Left forelimb (tissue), 1 donor: ENCODE results near the gene FCRLA.
"Not testable (repeated sequence)": the region's sequence is repeated elsewhere in the genome, so short reads cannot be mapped to it uniquely, and the experiment has no call there.

ENCODE experiments used
- DNase-seq: peaks from one replicate; pipeline ENCODE4 v3.0.0-alpha.2; 2018; ENCODE audit warnings: low spot score

The FCRLA gene, protein sequence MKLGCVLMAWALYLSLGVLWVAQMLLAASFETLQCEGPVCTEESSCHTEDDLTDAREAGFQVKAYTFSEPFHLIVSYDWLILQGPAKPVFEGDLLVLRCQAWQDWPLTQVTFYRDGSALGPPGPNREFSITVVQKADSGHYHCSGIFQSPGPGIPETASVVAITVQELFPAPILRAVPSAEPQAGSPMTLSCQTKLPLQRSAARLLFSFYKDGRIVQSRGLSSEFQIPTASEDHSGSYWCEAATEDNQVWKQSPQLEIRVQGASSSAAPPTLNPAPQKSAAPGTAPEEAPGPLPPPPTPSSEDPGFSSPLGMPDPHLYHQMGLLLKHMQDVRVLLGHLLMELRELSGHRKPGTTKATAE

DNA sequence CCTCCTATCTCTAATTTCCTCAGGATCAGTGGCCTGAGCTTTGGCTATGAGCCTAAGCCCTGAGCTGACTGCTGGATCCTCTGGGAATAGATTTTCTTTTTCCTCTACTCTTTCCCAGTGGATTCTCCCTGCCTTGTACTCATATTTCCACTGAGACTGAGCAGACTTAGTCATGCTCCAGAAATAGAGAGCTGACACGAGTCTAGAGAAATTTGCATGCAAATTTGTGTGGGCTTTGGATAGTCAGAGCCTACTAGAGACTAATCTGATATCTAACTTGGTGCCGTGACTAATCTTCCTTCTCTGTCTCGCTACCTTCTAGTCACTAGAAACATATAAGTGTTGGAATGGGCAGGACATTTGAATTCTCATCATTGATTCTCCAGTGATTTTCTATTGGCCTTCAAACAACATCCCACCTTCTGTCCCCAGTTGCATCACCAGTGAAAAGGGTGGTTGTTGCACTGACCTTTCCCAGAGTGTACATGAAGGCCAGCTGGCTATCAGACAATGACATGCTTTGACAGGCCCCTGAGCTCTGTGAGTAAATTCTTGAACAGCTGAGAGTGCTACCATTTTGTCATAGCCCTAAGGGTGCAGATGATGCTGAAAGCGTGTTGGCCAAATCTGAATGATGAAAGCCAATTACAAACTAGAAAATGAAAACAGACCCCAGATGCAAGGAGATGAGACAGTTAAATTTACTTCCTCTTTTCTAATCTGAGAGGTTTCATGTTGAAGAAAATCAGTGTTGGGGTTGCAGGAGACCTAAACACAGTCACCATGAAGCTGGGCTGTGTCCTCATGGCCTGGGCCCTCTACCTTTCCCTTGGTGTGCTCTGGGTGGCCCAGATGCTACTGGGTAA, at the start of gene FCRLA:
TSS of gene FCRLA (plus strand) at position 748 of the 866 bp plus-strand sequence. CDS start at position 784, 36 bp downstream.
- no peak for DNase-seq

DNA sequence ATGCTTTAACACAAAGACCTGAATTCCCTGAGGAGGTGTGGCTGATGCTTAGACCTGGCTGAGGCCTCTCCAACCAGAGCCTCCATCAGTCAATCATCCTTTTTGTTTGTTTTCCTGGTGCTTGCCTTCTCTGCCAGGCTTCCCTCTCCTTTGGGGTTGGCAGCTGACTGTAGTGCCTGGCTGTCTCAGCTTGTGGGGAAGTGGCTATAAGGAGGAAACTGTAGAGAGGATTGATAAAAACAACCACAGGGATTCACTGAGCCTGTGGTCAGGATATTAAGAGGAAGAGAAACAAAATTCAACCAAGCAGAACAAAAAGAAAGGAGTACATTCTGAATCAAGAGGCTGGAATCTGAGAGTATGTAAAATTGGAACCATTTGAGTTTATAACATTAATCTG, 48.5 kb upstream of the FCRLA start:
- not testable (repeated sequence) for DNase-seq

DNA sequence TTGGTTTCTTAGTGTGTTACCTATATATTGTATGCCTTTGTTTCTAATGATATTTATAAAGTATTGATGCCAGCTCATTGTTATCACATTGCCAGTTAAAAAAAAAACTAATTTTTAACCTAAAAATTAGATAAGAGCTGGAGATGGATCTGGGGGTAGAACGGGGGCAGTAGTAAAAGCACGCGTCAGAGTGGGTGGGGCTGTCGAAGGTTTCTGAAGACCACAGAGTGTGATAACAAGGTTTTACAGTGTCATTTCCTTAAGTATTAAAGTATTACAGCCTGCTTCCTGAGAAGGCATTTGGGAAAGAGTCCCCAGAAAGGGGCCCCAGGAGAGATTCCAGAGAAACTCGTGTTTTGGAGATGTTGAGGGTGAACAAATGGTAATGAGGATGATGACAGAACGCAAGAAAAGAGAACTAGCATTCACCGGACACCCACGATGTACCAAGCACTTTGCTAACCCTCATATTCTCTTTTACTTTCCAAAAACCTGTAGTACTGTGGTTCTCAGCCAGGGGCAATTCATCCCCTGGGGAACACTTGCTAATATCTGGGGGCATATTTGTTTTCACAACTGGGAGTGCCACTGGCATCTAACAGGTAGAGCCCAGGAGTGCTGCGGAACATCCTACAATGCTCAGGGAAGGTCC, 45.2 kb upstream of the FCRLA start:
- not testable (repeated sequence) for DNase-seq

DNA sequence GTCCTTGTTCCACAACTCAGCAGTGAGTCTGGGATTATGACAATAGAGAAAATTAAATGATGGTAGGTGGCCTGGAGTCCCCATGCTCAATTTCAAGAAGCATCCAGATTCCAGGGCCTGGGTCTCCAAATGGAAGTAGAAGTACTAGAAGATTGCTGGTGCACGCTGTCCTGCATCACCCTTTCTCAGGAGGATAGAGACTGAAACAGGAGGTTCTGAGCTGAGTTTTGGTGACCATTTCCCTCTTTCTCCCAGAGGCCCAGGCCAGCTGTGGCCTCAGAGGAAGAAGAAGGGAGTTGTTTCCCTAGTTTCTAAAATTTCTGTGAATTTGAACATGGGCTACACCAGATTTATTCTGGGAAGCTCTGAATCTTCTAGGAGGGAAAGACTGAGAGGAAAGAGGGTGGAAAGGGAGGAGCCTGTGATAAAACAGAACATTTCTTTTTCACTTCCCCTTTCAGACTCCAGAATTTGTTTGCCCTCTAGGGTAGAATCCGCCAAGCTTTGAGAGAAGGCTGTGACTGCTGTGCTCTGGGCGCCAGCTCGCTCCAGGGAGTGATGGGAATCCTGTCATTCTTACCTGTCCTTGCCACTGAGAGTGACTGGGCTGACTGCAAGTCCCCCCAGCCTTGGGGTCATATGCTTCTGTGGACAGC, 44.2 kb upstream of the FCRLA start, which contains the start of gene FCGR2B:
TSS of gene FCGR2B (plus strand) at position 460 of the 656 bp plus-strand sequence. CDS start at position 559, 99 bp downstream.
- not testable (repeated sequence) for DNase-seq

DNA sequence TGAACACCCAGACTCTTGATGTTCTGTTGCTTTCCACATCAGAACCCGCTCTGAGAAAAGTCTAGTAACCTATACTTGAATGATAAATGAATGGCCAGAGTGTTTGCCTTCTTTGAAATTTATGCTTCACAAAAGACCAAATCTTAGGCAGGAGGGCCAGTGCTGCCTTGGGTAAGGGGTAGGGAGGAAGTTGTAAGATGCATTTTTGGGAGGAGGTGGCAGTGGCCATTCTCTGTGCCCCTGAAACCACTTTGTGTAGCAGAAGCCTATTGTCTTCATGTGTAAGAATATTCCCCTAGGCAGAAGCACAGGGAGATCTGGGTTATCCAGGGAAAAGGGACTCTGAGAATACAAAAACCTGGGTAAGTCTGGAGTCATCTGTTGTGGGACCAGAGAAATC, 43.5 kb upstream of the FCRLA start:
- DNase-seq = not testable (repeated sequence)

DNA sequence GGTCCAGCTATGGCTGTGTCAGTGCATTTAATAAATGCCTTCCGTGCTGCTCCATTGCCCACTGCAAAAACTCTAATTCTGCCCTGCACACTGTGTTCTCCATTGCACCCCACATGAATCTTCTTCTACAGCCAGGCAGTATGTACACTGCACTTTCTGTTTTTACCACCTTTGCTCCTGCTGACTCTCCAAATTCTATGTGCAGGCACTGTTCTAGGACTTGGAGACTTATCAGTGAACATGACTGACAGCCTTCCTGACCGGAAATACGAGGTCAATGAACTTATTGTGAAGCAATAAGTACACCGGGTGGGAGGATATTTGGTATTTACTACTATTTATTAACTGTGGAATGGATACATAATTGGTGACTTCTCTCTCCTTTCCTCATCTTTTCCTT, 42.3 kb upstream of the FCRLA start:
- DNase-seq = not testable (repeated sequence)

DNA sequence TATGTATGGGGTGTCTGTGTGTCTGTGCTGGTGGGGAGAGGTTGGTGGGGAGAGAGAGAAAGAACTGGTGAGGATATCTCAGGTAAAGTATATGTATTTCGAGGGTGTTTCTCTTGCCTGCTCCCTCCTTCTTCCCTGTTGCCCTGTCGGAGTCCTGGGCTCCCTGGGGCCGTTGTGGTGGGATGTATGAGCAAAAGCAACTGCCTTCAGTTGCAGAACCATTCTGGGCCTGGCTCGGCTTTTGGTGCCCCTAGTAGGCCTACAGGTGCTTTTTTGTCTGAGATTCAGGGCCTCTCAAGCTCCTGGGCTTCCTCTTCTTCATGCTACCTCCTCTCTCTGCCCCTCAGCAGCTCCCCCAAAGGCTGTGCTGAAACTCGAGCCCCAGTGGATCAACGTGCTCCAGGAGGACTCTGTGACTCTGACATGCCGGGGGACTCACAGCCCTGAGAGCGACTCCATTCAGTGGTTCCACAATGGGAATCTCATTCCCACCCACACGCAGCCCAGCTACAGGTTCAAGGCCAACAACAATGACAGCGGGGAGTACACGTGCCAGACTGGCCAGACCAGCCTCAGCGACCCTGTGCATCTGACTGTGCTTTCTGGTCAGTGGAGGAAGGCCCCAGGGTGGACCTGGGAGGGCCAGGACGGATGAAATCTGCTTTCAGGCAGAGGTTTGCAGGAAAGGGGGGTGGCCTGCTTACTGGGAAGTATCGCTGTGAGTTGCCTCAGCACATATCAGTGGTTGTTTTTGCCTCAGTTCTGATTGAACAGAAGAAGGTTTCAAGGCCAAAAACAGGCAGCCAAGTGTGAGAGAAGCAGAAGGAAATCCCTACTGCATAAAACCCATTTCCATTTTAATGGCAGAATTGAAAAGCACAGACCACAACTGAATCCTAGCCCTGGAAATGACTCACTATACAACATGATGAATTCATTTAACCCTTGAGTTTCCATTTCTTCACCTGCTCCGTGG, 35.7 kb upstream of the FCRLA start:
- not testable (repeated sequence) for DNase-seq

DNA sequence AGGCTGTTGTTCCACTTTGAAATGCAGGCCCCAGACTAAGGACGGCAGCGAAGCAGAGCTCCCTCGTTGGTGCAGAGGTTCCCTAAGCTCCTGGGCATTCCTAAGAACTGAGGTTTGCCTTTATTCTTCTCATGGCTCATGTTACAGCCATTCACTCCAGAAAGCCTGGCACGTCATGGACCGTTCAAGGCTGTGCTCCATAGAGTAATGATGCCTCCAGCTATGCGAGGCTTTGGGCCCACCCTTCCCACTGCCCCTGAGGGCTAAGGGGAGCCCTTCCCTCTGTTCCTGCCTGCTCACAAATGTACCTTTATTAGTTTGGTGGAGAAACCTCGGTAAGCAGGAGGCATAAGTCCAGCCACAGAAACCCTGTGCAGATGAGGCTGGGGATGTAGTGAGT, 33.6 kb upstream of the FCRLA start:
- not testable (repeated sequence) for DNase-seq

DNA sequence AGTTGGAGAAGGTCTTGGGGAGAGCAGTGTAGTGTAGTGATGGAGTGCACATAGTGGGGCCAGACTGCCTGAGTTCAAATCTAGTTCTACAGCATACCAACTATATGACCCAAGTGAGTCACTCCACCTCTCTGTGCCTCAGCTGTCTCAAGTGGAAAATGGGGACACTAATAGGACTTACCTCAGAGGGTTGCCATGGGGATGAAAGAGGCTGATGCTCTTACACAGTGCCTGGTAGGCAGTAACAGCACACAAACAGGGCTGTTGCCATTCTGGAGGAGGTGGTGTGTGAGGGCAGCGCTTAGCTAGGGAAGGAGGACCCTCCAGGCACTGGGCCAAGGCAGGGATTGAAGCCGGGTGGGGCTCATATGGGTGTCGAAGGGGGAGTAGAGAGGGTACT, 32.6 kb upstream of the FCRLA start:
- DNase-seq = not testable (repeated sequence)

DNA sequence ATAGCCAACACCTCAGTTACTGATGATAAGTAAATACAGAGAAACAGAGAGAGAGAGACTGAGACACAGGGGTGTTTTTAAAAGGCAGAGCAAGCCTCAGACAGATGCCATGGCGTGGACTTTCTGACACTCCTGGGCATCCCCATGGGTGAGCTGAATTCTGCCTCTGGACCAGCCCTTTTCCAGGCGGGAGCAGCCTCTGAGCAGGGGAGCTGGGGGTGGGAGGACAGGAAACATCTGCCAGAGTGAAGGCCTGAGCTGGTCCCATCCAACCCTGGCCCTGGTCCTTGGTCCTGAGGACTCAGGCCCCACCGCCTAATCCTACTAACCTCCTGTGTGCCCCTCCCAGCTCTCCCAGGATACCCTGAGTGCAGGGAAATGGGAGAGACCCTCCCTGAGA, 32.1 kb upstream of the FCRLA start:
- DNase-seq = not testable (repeated sequence)

DNA sequence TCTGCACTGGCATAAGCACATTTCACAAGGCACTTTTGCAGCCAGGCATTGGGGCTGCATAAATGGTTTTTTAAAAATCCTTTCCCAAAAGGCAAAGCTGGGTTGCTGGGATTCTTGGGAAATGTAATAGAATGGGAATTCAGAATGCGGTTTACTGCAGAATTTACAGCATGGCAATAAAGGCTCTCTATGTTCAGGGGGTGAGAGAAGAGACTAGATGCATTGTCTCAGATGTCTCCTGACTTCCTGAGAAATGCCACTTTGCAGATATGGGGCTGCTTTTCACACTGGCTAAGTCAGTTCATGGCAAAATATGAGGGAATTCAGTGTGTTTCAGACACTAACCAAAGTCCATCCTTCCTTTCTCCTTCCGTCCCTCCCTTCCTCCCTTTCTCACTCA, 30.6 kb upstream of the FCRLA start:
- no peak for DNase-seq

DNA sequence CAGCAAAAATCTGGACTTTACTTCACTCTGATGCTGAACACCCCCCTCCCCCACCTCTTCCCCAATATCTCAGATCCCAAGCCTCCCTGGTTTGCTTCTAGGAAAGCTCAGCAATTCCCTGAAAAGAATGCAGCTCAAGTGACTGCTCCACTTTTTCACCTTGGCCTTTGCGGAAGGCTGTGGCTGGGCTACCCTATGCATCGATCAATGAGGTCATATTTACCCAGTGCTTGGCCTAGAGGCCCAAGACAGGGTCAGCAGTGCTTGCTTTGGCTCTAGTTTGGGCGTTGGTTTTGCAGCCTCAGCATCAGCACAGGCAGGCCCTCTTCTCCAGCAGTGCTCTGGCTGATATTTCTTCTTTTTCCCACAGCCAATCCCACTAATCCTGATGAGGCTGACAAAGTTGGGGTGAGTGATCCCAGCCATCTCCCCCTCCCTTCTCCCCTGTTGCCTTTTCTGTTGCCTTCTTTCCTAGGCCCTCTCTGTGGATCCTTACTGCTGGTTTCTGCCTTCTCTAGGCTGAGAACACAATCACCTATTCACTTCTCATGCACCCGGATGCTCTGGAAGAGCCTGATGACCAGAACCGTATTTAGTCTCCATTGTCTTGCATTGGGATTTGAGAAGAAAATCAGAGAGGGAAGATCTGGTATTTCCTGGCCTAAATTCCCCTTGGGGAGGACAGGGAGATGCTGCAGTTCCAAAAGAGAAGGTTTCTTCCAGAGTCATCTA, 29.9 kb upstream of the FCRLA start:
- no peak for DNase-seq

DNA sequence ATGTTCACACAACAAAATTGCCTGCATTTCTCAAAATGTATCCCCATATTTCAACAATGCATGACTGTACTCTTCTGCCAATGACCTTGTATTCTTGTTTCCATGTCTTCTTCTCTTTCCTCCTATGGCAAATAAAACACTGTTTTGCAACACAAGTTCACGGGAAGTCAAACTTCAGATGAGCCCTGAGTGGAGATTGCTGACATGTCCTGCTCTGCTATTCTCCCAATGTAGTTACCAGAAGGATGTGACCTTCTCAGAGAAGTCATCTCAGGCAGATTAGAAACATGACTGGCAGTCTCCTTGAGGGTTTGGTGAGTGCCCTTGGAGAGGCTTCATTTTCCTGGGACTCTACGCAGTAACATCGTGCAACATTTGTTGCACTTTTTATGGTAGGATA, 28.5 kb upstream of the FCRLA start:
- no peak for DNase-seq

DNA sequence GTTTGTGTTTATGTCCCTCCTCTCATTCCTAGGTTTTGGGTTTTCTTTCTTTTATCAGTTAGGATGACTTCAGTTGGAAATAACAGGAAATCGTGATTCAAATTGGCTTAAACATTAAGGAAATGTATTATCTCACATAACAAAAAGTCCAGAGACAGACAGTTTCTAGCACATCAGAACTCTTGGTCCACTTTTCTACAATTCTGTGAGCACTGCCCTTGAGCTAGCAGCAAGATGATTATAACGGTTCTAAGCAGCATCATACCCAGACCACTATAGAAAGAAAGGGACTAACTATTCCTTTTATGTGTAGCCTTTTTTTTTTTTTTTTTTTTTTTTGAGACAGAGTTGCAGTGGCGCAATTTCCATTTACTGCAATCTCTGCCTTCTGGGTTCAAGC, 25.1 kb upstream of the FCRLA start:
- DNase-seq = no peak

DNA sequence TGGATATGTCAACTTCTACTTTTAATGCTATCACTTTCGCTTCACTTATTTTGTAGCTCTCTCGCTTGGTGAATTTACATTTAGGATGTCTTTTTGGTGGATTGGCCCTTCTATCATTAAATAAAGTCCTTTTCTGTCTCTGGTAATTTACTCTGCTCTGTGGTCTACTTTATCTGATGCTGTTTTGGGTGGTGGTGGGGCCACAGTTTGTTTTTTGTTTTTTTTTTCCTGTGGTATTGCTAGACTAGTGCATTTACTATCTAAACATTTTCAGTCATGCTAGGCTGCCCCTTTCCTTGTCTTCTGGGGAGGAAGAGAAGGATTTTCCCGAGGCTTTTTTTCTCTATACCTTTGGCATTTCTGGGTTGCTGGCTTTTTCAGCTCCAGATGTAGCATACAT, 18.1 kb upstream of the FCRLA start:
- DNase-seq = no peak

DNA sequence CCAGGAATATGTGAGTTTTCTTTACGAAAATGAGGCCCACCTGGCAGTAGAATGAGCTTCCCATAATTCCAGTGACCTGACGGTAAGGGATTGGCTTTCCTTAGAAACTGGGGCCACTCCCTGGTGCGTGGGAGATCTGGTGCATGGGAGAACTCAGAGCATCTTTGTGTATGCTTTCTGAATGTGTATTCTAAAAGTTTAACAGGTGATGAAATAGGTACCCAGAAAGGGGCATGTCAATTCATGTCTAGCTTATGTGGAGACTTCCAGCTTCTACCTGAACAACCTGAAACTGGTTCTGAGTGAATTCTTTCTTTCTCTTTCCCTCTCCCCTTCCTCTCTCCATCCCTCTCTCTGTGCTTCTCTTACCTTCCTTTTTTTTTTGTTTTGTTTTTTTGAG, 15.2 kb upstream of the FCRLA start:
- no peak for DNase-seq

DNA sequence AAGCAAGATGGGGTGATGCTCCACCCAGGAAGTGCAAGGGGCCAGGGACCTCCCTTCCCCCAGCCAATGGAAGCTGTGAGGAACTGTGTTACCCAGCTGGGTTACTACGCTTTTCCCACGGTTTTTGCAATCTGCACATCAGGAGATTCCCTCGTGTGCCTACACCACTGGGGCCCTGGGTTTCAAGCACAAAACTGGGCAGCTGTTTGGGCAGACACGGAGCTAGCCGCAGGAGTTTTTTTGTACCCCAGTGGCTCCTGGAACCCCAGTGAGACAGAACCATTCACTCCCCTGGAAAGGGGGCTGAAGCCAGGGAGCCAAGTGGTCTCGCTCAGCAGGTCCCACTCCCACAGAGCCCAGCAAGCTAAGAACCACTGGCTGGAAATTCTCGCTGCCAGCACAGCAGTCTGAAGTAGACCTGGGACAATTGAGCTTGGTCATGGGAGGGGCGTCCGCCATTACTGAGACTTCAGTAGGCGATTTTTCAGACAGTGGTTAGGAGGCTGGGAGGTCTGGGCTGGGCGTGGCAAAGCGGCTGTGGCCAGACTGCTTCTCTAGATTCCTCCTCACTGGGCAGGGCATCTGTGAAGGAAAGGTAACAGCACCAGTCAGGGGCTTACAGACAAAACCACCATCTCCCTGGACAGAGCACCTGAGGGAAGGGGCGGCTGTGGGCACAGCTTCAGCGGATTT, 13.9 kb upstream of the FCRLA start:
- not testable (repeated sequence) for DNase-seq

DNA sequence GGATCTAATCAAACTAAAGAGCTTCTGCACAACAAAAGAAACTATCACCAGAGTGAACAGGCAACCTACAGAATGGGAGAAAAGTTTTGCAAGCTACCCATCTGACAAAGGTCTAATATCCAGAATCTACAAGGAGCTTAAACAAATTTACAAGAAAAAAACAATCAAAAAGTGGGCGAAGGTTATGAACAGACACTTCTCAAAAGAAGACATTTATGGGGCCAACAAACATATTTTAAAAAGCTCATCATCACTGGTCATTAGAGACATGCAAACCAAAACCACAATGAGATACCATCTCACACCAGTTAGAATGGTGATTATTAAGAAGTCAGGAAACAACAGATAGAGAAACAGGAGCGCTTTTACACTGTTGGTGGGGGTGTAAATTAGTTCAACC, 8.7 kb upstream of the FCRLA start:
- not testable (repeated sequence) for DNase-seq

DNA sequence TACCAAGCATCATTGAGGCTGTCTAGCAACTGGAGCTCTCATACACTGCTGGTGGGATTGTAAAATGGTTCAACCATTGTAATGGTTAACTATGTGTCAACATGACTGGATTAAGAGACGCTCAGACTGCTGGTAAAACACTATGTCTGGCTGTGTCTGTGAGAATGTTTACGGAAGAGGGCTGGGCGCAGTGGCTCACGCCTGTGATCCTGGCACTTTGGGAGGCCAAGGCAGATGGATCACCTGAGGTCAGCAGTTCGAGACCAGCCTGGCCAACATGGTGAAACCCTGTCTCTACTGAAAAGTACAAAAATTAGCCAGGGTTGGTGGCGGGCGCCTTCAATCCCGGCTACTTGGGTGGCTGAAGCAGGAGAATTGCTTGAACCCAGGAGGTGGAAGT, 4.8 kb upstream of the FCRLA start:
- DNase-seq = no peak
